CD8-positive, alpha-beta memory T cell (primary cell): Measurements from ENCODE around the gene GEMIN2. TPM values are rescaled to one million over a fixed set of nuclear protein-coding genes. Genes with fewer than 3 reads are reported as not detected.
"Not testable (repeated sequence)": the region's sequence is repeated elsewhere in the genome, so short reads cannot be mapped to it uniquely, and the experiment has no call there.

ENCODE experiments used
- CTCF ChIA-PET: fragments of 350-600 bp; sonication (Branson Sonifier 250); formaldehyde crosslinking; loops from one replicate; lab custom pipeline; 2021; ENCODE audit warnings: antibody characterized with exemption; lab: Charles Lee
- POLR2A ChIA-PET: fragments of 350-600 bp; sonication (Branson Sonifier 250); formaldehyde crosslinking; loops from one replicate; lab custom pipeline; 2021; ENCODE audit warnings: antibody characterized with exemption; lab: Charles Lee
- DNase-seq, 5 donors: peaks; one replicate each; pipeline versions ENCODE4 v3.0.0 to v3.0.0-alpha.2; 2020 to 2022; ENCODE audit warnings: mixed read lengths in 1 of 5
- H3K27ac ChIP-seq: one replicate; pipeline ENCODE4 v1.7.0; 2013; ENCODE audit warnings: low read depth, mild to moderate bottlenecking, low read length, moderate library complexity
- H3K27me3 ChIP-seq: 2 replicates; pipeline ENCODE4 v1.7.0; 2013; ENCODE audit warnings: low read length, mild to moderate bottlenecking; ENCODE audit not compliant: insufficient read depth, poor library complexity, severe bottlenecking
- H3K36me3 ChIP-seq: 2 replicates; pipeline ENCODE4 v1.7.0; 2013; ENCODE audit warnings: mild to moderate bottlenecking, low read length, moderate library complexity; ENCODE audit not compliant: insufficient read depth
- H3K4me1 ChIP-seq: 2 replicates; pipeline ENCODE4 v1.7.0; 2013; ENCODE audit warnings: mild to moderate bottlenecking, low read length, moderate library complexity; ENCODE audit not compliant: insufficient read depth
- H3K4me3 ChIP-seq: 2 replicates; pipeline ENCODE4 v1.7.0; 2013; ENCODE audit warnings: mild to moderate bottlenecking, low read length
- H3K9me3 ChIP-seq: 2 replicates; pipeline ENCODE4 v1.7.0; 2013; ENCODE audit warnings: mild to moderate bottlenecking, low read length
- H3K27ac Mint-ChIP-seq, 8 donors: one replicate each; pipeline ENCODE4 v1.8.0; 2020 to 2021; ENCODE audit warnings: mixed read lengths in 8 of 8, mild to moderate bottlenecking in 6 of 8, inconsistent platforms in 3 of 8, moderate library complexity in 3 of 8
- H3K27me3 Mint-ChIP-seq, 2 donors: one replicate each; pipeline ENCODE4 v1.8.0; 2020 to 2021; ENCODE audit warnings: mixed read lengths in 2 of 2, mild to moderate bottlenecking in 1 of 2, moderate library complexity in 1 of 2
- H3K36me3 Mint-ChIP-seq, 3 donors: one replicate each; pipeline ENCODE4 v1.8.0; 2020 to 2021; ENCODE audit warnings: mixed read lengths in 3 of 3, inconsistent platforms in 1 of 3, mild to moderate bottlenecking in 1 of 3
- H3K4me1 Mint-ChIP-seq, 3 donors: one replicate each; pipeline ENCODE4 v1.8.0; 2020 to 2021; ENCODE audit warnings: mixed read lengths in 3 of 3, inconsistent platforms in 1 of 3, mild to moderate bottlenecking in 1 of 3
- H3K4me3 Mint-ChIP-seq, 7 donors: one replicate each; pipeline ENCODE4 v1.8.0; 2020 to 2021; ENCODE audit warnings: mixed read lengths in 7 of 7, mild to moderate bottlenecking in 6 of 7, moderate library complexity in 4 of 7, inconsistent platforms in 2 of 7
- H3K9me3 Mint-ChIP-seq, 5 donors: one replicate each; pipeline ENCODE4 v1.8.0; 2020 to 2022; ENCODE audit warnings: mixed read lengths in 5 of 5, mild to moderate bottlenecking in 3 of 5, moderate library complexity in 2 of 5, inconsistent platforms in 1 of 5
- polyA plus RNA-seq: library from polyadenylated mRNA; unstranded; fragments of 300-500 nt; fragmentation: Illumina TruSeq; gene quantifications from one replicate; pipeline ENCODE4 v1.2.3, GENCODE V29; 2021
- total RNA-seq, 2 experiments: library from RNA; stranded (reverse); gene quantifications; one replicate each; pipeline ENCODE4 v1.2.3, GENCODE V29; 2021

The GEMIN2 gene
- total and polyA plus RNA-seq, 3 experiments from 2014 or later, result 10.1 to 18.1 (median 17.0) TPM

DNA sequence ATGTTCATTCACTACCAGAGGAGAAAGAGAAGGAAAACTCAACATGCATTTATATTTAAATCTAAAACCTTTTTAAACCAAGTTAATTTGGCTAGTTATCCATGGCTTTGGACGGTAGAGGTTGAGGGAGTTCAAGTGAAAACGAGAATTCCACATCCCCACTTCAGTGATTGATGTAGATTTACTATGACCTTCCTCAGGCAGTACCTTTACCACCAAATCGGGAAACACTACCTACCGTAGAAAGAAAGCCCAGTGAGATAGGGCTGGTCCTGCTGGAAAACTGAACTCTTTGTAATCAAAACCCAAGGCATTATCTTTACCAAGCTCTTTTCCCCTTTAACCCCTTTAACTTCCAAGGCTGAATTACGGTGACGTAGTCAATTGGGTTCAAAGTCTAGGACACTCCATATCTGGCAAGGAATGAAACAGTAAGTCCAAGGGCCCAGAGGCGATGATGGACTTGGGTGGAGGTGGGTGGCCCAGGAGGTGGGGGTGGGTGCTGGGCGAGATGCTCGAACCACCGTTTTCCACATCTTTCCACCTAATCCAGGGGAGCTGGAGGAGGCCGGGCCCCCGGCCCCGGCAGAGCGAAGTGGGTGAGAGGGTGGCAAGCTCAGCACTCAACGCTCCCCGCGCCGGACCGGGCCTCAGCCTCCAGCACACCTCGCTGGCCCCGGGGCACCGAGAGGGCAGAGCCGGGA, 11.7 kb upstream of the GEMIN2 start:
- Histone ChIP-seq H3K4me1 (peaks cover 33% of the 10 kb centered on the region), H3K27me3 (no peaks in the 10 kb centered on the region)

GRCh38 chr14:39102969-39103957, 10.9 kb upstream of the GEMIN2 start, which contains the start of gene SEC23A:
Gene SEC23A, minus strand, starts transcription at chr14:39103235. Its CDS starts 7,117 bp downstream, at chr14:39096118.
- no peaks in the 10 kb centered on the region for H3K9me3 Mint-ChIP-seq
- CTCF ChIA-PET, result interaction anchor here (0.6 to 1.2 kb wide), 3 partner anchors 10 to 221 kb away, joined by 3 to 5 read pairs (median 3); partner anchors contain the start of gene GEMIN2

More for the DNA sequence above, 11.7 kb upstream of the GEMIN2 start:
- H3K9me3 ChIP-seq, result no peaks in the 10 kb centered on the region
- Mint-ChIP-seq H3K27me3 (no peaks in the 10 kb centered on the region), H3K36me3 (peaks cover 0 to 15% (median 2%) of the 10 kb centered on the region in 3 donors), H3K4me3 (peak overlapping the region; percentile 88 to 98 (median 95)), H3K9me3 (no peaks in the 10 kb centered on the region), H3K27ac (peak overlapping the region; percentile 92 to 100 (median 96)), H3K4me1 (peaks cover 33 to 63% (median 60%) of the 10 kb centered on the region in 3 donors)
- DNase-seq, result no peak
- ChIA-PET CTCF (interaction anchor here (0.9 to 1.2 kb wide), 5 partner anchors 11 to 329 kb away, joined by 3 to 5 read pairs (median 3); partner anchors contain the start of gene GEMIN2), POLR2A (interaction anchor here (0.5 to 2.4 kb wide), 7 partner anchors 12 to 330 kb away, joined by 3 to 32 read pairs (median 8); partner anchors contain the start of genes FBXO33, GEMIN2 and TRAPPC6B)
- H3K27ac ChIP-seq, result peak overlapping the region; percentile 95
- H3K36me3 ChIP-seq, result no peaks in the 10 kb centered on the region
- peak overlapping the region; percentile 96 for H3K4me3 ChIP-seq

GRCh38 chr14:39104078-39104801, 9.9 kb upstream of the GEMIN2 start:
- not testable (repeated sequence) for DNase-seq, H3K36me3 ChIP-seq, H3K9me3 Mint-ChIP-seq, H3K9me3 ChIP-seq, H3K27me3 Mint-ChIP-seq, H3K27me3 ChIP-seq
- peak overlapping the region; percentile 95 for H3K27ac ChIP-seq
- H3K36me3 Mint-ChIP-seq, result peaks cover 0 to 15% (median 0%) of the 10 kb centered on the region in 3 donors
- H3K4me3 Mint-ChIP-seq, result peak overlapping the region; percentile 91 to 98 (median 95)
- ChIA-PET POLR2A (interaction anchor here (0.7 to 2.4 kb wide), 7 partner anchors 10 to 375 kb away, joined by 3 to 32 read pairs (median 8); partner anchors contain the start of genes FBXO33, GEMIN2, PNN and TRAPPC6B), CTCF (interaction anchor here (1.6 kb wide), 1 partner anchor 322 kb away, joined by 3 read pairs; no protein-coding TSS in a partner anchor)
- peak overlapping the region; percentile 92 to 100 (median 96) for H3K27ac Mint-ChIP-seq
- peak overlapping the region; percentile 96 for H3K4me3 ChIP-seq
- peaks cover 31% of the 10 kb centered on the region for H3K4me1 ChIP-seq
- H3K4me1 Mint-ChIP-seq, result peaks cover 29 to 57% (median 54%) of the 10 kb centered on the region in 3 donors

More at GRCh38 chr14:39102969-39103957, 10.9 kb upstream of the GEMIN2 start, which contains the start of gene SEC23A:
- Histone ChIP-seq H3K27ac (peak within 1 kb of the TSS; percentile 95), H3K27me3 (no peaks in the 10 kb centered on the region), H3K4me3 (peak within 1 kb of the TSS; percentile 96), H3K4me1 (peaks cover 31% of the 10 kb centered on the region), H3K36me3 (no peaks in the 10 kb centered on the region), H3K9me3 (no peaks in the 10 kb centered on the region)
- POLR2A ChIA-PET, result interaction anchor here (0.7 to 2.4 kb wide), 8 partner anchors 11 to 376 kb away, joined by 3 to 32 read pairs (median 8); partner anchors contain the start of genes FBXO33, GEMIN2, PNN and TRAPPC6B
- DNase-seq, result peak; percentile 77 to 91 (median 83)
- Mint-ChIP-seq H3K27ac (peak within 1 kb of the TSS; percentile 92 to 100 (median 97)), H3K36me3 (peaks cover 0 to 15% (median 0%) of the 10 kb centered on the region in 3 donors), H3K27me3 (no peaks in the 10 kb centered on the region), H3K4me3 (peak within 1 kb of the TSS; percentile 91 to 98 (median 95)), H3K4me1 (peaks cover 30 to 59% (median 55%) of the 10 kb centered on the region in 3 donors)

GRCh38 chr14:39107591-39107996, 6.5 kb upstream of the GEMIN2 start:
- ChIA-PET POLR2A (no interaction called here), CTCF (interaction anchor here (1.2 kb wide), 1 partner anchor 54 kb away, joined by 4 read pairs; no protein-coding TSS in a partner anchor)
- H3K27ac Mint-ChIP-seq, result peak overlapping the region in 1 of 8 donors; percentile 10

GRCh38 chr14:39108791-39109190, 5.3 kb upstream of the GEMIN2 start:
- no peak overlapping the region for H3K27ac ChIP-seq
- ChIA-PET POLR2A (no interaction called here), CTCF (no interaction called here)

More at GRCh38 chr14:39107591-39107996, 6.5 kb upstream of the GEMIN2 start:
- no peaks in the 10 kb centered on the region for H3K36me3 ChIP-seq
- H3K27me3 ChIP-seq, result no peaks in the 10 kb centered on the region
- H3K36me3 Mint-ChIP-seq, result peaks cover 0 to 9% (median 0%) of the 10 kb centered on the region in 3 donors
- peak in 1 of 5 donors; percentile 19 for DNase-seq
- no peaks in the 10 kb centered on the region for H3K9me3 Mint-ChIP-seq
- no peak overlapping the region for H3K4me3 ChIP-seq
- peaks cover 22% of the 10 kb centered on the region for H3K4me1 ChIP-seq
- peaks cover 0 to 2% of the 10 kb centered on the region in 2 donors for H3K27me3 Mint-ChIP-seq
- peaks cover 9 to 26% (median 22%) of the 10 kb centered on the region in 3 donors for H3K4me1 Mint-ChIP-seq
- H3K9me3 ChIP-seq, result no peaks in the 10 kb centered on the region
- peak overlapping the region in 1 of 7 donors; percentile 24 for H3K4me3 Mint-ChIP-seq
- no peak overlapping the region for H3K27ac ChIP-seq

DNA sequence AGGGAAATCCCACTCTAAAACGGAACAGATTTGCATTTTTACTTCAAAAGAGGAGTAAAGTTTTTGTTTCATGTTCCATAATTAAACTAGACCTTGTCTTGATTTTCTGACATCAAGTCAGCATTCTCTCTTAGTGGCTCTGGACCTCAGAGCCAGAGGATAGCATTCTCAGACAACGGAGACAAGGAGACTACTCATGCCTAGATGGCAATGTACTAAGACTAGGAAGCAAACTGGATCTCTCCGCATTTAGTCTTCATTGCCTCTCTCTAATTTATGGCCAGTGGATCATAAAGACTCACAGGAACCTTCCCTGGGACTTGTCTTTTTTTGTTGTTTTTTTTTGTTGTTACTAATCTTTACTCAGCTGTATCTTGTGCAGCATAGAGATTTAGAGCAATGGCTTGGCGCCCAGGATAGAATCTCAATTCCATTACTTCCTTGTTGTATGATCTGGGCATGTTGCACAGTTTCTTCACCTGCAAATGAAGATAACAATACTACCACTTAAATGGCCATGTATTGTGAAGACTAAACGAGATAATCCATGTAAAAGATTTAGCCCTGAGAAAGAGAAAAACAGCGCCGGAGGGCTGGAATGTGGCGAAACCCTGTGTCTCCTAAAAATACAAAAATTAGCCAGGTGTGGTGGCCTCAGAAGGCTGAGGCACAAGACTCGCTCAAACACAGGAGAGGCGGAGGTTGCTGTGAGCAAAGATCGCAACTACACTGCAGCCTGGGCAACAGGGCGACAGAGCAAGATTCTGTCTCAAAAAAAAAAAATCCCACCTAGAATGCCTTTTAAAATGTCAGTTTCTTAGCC, 4.0 kb upstream of the GEMIN2 start:
- Histone ChIP-seq H3K4me1 (peaks cover 19% of the 10 kb centered on the region), H3K27me3 (no peaks in the 10 kb centered on the region), H3K27ac (no peak overlapping the region), H3K9me3 (no peaks in the 10 kb centered on the region), H3K4me3 (no peak overlapping the region), H3K36me3 (no peaks in the 10 kb centered on the region)
- Mint-ChIP-seq H3K4me1 (peaks cover 20 to 23% (median 22%) of the 10 kb centered on the region in 3 donors), H3K9me3 (no peaks in the 10 kb centered on the region), H3K27me3 (peaks cover 0 to 2% of the 10 kb centered on the region in 2 donors), H3K4me3 (peak overlapping the region in 1 of 7 donors; percentile 67), H3K27ac (no peak overlapping the region), H3K36me3 (peaks cover 0 to 8% (median 0%) of the 10 kb centered on the region in 3 donors)
- POLR2A ChIA-PET, result no interaction called here
- DNase-seq, result no peak
- CTCF ChIA-PET, result interaction anchor here (1.0 kb wide), 1 partner anchor 317 kb away, joined by 3 read pairs; no protein-coding TSS in a partner anchor

More at GRCh38 chr14:39108791-39109190, 5.3 kb upstream of the GEMIN2 start:
- no peaks in the 10 kb centered on the region for H3K36me3 ChIP-seq
- DNase-seq, result no peak
- peaks cover 0 to 2% of the 10 kb centered on the region in 2 donors for H3K27me3 Mint-ChIP-seq
- H3K9me3 ChIP-seq, result no peaks in the 10 kb centered on the region
- H3K9me3 Mint-ChIP-seq, result no peaks in the 10 kb centered on the region
- no peaks in the 10 kb centered on the region for H3K27me3 ChIP-seq
- H3K4me3 Mint-ChIP-seq, result no peak overlapping the region
- H3K27ac Mint-ChIP-seq, result no peak overlapping the region
- no peaks in the 10 kb centered on the region for H3K36me3 Mint-ChIP-seq
- peaks cover 10 to 21% (median 21%) of the 10 kb centered on the region in 3 donors for H3K4me1 Mint-ChIP-seq
- H3K4me1 ChIP-seq, result peaks cover 23% of the 10 kb centered on the region
- H3K4me3 ChIP-seq, result no peak overlapping the region
